ENCODE data around the gene UGT3A2.
"Not testable (repeated sequence)": the region's sequence is repeated elsewhere in the genome, so short reads cannot be mapped to it uniquely, and the experiment has no call there.

Gene UGT3A2

DNA sequence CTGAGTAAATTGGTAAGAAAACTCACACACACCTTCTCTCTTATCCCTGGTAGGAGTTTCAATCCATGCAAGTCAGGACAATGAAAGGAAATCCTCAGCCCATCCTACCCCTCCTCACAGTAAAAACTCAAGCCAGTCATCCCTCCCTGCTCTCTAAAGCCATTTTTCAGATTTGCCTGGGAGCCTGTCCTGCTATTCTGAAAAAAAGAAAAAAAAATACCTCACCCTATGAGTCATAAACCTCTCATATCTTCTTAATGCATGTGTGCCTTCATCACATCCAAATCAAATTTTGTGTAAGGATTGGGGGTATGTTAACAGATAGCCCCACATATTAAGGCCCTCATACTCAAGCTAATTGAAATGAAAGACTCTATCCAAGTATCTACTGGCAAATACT, 14.1 kb downstream of the UGT3A2 start:
- no peak for DNase-seq (ENCODE audit: low spot score)

- DNase-seq (ENCODE audit: low spot score), result no peak
Observed at GRCh38 chr5:36049949-36050348, 16.7 kb downstream of the UGT3A2 start.

DNA sequence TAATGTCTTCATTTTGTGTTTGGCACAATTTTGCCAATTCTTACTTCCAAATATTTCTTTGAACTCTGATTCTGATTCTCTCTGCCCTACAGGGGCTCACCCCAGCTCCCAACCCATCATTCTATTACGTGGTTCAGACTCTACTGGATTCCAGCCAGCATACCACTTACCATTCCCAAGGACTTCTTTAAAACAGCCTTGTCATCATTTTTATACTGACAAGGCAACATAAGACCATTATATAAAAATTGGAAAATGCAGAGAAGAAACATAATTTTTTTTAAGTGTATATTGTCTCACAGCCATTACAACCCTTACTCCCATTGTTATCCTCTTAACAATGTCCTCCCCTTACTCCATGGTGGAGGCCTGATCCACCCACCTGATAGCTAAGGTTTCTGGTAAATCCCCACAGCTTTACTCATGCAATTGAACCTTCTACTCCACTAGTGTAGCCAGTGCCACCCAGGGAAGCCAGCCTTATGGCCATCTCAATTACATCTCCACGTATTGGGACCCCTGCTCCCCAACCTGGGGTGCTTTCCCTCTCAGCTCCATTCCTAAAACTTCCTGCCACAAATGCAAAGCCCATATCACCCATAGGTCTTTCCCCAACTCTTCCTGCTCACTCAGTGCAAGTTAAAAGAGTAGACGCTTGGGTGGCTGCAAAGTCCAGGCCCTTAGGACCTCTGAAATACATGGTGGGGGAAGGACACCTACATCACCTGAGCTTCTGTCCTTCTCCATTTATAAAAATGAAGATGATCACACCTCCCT, 19.1 kb downstream of the UGT3A2 start:
- no peak for DNase-seq (ENCODE audit: low spot score)

- no peak for DNase-seq (ENCODE audit: low spot score)
Observed at GRCh38 chr5:36045895-36046294, 20.8 kb downstream of the UGT3A2 start.

DNA sequence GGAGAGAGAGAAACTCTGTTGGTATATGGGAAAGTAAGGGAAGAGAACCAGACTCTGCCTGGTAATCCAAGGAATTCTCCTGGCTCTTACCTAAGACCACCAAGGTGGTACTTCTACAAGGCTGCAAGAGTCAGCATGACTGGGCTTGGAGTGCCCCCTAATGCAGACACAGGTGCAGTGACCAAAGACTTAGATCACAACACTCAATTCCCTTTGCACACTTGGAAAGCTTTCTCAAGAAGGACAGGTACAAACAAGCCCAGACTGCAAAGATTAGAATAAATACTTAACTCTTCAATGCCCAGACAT, 25.2 kb downstream of the UGT3A2 start:
- no peak for DNase-seq (ENCODE audit: low spot score)

DNA sequence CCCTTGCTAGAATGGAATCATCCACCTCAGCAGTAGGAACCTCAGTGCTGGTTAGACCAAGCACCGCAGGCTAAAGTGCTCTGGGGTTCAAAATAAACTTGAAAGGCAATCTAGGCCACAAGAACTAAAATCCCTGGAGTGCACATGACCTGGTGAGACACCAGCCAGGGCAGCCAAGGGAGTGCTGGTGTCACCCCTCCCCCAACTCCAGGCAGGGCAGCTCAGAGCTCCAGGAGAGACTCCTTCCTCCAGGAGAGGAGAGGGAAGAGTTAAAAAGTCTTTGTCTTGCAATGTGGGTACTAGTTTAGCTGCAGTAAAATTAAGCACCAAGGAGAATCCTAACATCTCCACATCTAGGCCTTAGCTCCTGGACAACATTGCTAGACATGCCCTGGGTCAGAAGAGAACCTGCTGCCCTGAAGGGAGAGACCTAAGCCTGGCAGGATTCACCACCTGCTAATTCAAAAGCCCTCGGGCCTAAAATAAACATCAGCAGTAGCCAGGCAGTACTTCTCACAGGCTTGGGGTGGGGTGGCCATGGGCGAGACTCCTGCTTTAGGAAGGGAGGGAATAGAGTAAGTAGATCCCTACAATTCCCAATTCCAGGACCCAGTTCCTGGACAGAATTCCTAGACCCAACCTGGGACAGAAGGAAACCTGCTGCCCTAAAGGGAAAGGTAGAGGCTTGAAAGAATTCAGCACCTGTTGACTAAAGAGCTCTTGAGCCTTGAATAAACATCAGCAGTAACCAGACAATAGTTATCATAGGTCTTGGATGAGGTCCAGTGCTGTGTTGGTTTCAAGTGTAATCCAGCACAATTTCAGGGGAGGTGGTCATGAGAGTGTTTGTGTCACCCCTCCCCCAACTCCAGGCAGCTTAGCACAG, 25.8 kb downstream of the UGT3A2 start:
- no peak for DNase-seq (ENCODE audit: low spot score)

- no peak for DNase-seq (ENCODE audit: low spot score)
Observed at GRCh38 chr5:36035696-36036095, 31.0 kb downstream of the UGT3A2 start.

- not testable (repeated sequence) for DNase-seq (ENCODE audit: low spot score)
Observed at GRCh38 chr5:36034536-36035134, 32.0 kb downstream of the UGT3A2 start.

- no peak for DNase-seq (ENCODE audit: low spot score)
Observed at GRCh38 chr5:36033486-36033885, 33.2 kb downstream of the UGT3A2 start.

DNA sequence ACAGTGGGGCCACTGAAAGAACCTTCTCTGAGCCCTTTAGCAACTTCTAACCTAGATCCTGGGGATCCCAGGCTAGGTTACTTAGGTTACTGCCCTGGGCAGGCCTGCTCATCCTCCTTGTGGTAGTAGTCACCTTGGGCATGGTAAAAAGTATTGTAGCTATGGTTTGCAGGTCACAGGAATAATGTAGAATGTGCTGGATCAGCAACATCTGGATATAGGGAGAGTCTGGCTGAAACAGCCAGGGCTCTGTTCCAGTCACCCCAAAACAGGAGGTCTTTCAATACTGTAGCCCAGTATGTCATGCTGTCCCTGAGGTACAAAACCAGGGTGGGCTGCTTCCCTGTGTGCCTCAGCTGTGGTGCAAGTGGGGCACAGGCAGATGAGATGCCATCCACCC, 33.6 kb downstream of the UGT3A2 start:
- no peak for DNase-seq (ENCODE audit: low spot score)

DNA sequence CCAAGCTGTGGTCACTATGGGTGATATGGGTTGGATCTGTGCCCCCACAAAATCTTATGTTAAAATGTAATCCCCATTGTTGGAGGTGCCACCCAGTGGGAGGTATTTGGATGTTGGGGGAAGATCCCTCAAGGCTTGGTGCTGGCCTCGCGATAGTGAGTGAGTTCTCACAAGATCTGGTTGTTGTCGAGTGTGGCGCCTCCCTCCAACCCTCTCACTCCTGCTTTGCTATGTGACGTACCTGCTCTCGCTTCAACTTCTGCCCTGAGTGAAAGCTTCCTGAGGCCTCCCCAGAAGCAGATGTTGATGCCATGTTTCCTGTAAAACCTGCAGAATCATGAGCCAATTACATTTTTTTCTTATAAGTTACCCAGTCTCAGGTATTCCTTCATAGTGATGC, 35.5 kb downstream of the UGT3A2 start:
- DNase-seq (ENCODE audit: low spot score), result no peak

GRCh38 chr5:36029914-36030313, 36.8 kb downstream of the UGT3A2 start:
- no peak for DNase-seq (ENCODE audit: low spot score)

DNA sequence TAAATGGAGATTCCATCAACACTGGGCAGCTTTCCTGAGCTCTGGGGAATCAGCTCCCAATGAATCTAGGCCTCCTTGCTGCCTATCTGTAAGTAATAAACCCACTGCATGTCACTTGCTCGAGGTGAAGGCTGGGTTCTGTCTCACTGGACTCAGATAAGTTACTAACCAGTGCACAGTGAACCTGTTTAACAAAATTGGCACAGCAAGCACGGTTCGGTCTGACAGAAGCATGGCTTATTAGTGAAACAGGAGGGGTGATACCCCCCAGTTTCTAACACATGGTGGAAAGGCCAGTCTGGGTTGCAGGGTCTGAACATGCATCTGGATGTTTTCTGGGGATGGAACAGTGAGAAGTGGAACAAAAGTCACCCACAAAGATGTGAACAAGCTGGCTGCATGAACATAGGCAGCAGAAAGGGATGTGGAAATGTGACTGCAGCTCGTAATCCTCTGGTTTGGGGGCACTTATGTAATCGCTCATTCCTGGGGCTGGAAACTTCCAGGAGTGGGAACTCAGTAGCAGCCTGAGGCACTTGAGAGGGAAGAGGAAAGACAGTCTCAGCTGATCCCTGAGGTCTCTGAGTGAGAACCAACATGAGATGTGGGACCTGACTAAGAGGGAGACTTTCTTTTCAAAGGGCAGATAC, 37.7 kb downstream of the UGT3A2 start:
- no peak for DNase-seq (ENCODE audit: low spot score)

GRCh38 chr5:36027711-36028110, 39.0 kb downstream of the UGT3A2 start:
- DNase-seq (ENCODE audit: low spot score), result no peak

DNA sequence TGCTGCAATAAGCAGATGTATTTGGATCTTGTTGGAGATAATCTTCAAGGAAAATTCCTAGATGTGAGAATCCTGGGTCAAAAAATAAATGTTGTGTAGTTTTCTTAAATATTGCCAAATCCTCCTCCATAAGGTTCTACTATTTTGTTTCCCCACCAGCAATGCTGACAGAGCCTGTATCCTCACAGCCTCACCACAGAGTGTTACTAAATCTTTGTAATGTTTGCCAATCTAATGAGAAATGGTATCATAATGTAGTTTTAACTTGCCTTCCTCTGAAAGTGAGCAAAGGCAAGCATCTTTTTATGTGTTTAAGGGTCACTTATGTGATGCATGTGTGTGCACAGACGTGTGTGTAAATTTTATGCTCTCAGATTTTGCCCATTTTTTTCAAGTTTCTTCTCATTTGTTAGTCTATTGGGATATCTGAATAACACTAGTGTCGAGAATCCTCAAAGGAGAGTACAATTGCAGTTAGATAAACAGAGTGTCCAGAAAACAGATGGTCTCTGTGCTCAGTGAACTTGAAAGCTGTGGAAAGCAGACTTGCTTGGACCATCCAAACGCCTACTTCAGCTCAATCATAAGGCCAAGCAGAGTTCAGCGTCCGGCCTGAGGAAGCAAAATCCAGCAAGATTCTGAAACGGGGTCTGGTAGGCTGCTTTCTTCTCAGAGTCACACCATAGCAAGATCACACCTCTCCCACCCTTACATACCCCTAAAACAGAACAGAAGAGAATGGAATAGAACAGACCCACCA, 39.8 kb downstream of the UGT3A2 start:
- DNase-seq (ENCODE audit: low spot score), result no peak

DNA sequence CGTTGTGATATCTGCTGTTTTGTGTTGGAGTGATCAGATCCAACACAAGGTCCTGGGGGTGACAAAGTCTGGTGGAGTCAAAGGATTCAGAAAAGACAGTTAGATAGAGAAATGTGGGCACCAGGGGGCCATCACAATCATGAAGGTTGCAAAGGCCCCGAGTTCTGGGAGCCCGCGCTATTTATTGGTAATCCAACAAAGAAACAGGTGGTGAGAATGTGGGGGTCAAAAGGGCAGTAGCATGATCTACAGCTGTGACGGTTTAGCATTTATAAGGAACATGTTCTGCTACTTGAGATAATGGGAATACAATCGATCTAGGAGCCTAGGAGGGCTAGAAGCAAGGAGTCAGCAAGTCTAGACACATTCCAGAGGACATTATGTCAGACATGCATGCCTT, 44.4 kb downstream of the UGT3A2 start:
- not testable (repeated sequence) for DNase-seq (ENCODE audit: low spot score)

- DNase-seq (ENCODE audit: low spot score), result not testable (repeated sequence)
Observed at GRCh38 chr5:36019584-36019983, 47.1 kb downstream of the UGT3A2 start.

DNA sequence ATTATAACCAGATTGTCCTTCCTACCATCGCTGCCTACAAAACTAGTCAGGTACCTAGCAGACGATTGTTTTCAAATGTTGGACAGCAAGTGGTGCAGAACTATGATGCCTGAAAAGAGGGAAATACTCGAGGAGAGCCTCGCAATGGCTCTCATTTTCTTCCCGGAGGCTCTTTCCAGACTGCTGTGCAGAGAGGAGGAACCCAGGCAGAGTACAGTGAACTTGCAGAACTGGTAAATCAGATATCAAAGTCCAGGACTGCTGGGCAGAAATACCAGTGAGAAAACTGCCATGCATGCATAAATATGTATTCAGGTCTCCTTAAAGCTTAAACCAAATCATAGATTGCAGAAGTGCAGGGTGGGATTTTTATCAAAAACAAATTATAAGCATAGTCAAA, 49.1 kb downstream of the UGT3A2 start:
- DNase-seq (ENCODE audit: low spot score), result no peak

DNA sequence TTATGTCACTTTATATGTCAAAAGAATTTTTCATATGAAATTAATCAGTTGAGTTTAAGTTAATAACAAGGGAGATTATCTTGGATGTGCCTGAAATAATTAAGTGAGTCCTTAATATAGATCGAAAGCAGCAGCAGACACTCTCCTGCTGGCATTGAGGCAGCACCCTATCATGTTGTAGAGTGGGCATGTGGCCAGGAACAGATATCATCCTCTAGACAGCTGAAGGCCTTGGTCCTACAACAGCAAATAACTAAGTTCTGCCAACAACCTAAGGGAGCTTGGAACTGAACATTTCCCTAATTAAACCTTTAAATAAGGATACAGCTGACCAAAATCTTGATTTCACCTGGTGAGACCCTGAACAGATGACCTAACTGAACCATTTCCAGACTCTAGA, 49.7 kb downstream of the UGT3A2 start:
- DNase-seq (ENCODE audit: low spot score), result no peak

GRCh38 chr5:36013182-36013581, 53.5 kb downstream of the UGT3A2 start:
- no peak for DNase-seq (ENCODE audit: low spot score)

GRCh38 chr5:36009698-36010097, 57.0 kb downstream of the UGT3A2 start:
- no peak for DNase-seq (ENCODE audit: low spot score)

DNA sequence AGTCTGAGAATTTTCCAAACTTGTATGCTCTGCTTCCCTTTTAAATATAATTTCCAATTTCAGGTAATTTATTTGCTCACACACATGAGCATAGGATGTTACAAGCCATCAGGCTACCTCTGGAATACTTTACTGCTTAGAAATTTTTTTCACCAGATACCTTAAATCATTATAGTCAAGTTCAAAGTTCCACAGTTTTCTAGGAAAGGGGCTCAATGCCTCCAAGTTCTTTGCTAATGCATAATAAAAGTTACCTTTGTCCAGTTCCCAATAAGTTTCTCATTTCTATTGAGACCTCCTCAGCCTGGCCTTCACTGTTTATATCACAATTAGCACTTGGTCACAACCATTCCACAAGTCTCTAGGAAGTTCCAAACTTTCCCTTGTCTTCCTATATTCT, 59.3 kb downstream of the UGT3A2 start:
- DNase-seq (ENCODE audit: low spot score), result no peak
